Brain pericyte (primary cell): ENCODE measurements around the gene ERBB3.
A peak's percentile ranks its signal among the peaks of the same experiment; 100 is the strongest.

ENCODE experiments used
- DNase-seq: peaks from one replicate; pipeline ENCODE4 v3.0.0-alpha.2; 2012; ENCODE audit warnings: low read depth, low spot score

ERBB3 gene

DNA sequence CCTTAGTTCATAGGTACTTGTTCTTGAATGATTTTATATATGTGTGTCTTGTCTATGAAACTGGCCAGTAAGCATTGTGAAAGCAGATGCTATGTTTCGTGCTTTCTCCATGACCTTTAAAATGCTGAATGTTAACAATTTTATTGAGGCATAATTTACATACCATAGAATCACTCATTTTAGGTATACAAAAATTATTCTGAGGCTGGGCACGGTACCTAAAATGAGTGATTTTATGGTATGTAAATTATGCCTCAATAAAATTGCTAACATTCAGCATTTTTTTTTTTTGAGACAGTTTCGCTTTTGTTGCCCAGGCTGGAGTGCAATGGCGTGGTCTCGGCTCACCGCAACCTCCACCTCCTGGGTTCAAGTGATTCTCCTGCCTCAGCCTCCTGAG lies 54.9 kb downstream of the ERBB3 start:
- DNase-seq = no peak

DNA sequence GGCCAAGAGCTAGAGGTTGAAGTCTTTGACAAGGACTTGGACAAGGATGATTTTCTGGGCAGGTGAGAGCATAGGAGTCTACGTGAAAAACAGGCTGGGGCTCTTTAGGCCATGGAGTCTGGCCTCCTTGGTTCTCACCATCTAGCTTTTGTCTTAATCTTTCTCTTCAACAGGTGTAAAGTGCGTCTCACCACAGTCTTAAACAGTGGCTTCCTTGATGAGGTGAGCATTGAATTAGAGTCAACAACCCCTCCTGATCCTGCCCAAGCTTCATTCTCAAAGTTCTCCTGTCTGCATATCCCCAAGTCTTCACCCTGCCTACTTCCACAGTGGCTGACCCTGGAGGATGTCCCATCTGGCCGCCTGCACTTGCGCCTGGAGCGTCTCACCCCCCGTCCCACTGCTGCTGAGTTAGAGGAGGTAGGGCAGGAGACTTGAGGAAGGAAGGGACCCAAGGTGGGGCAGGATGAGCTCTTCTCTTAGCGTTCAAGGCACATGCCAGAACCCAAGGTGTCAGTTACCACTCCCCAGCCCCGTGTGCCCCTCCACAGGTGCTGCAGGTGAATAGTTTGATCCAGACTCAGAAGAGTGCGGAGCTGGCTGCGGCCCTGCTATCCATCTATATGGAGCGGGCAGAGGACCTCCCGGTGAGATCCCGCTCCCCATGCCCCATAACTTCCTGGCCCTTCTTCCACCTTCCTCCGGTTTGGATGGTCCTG lies 58.0 kb downstream of the ERBB3 start:
- no peak for DNase-seq

DNA sequence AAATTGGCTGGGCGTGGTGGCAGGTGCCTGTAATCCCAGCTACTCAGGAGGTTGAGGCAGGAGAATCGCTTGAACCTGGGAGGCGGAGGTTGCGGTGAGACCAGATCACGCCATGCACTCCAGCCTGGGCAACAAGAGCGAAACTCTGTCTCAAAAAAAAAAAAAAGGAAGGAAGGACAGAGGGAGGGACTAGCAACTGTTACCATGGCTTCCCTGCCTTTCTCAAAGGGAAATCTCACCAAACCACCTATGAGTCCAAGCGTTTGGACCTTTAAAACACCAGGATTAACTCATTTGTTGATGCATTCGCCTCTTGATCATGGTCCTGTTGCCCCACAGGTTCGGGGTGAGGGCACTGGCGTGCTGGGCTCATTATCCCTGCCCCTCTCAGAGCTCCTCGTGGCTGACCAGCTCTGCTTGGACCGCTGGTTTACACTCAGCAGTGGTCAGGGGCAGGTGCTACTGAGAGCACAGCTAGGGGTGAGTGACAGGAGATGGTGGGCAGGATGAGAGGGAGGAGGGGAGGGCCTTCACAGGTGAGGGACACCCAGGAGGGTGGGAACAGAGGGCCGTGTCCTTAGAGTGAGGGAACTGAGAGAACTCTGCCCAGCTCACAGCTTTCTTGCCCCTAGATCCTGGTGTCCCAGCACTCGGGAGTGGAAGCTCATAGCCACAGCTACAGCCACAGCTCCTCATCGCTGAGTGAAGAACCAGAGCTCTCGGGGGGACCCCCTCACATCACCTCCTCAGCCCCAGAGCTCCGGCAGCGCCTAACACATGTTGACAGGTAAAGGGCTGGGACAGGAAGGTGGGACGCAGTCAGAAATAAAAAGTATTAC lies 62.2 kb downstream of the ERBB3 start:
- DNase-seq = no peak

DNA sequence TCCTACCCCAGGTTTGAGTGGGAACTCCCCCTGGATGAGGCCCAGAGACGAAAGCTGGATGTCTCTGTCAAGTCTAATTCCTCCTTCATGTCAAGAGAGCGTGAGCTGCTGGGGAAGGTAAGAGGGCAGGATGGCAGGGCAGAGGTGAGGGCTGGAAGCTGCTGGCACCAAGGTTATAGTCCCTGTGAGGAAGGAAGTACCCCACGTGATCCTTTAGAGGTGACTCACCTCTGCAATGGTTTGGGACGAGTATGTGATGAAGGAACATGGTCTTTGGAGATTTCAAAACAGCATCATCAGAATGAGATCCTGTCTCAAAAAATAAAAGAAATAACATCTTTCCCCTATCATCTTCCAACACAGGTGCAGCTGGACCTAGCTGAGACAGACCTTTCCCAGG lies 63.3 kb downstream of the ERBB3 start:
- DNase-seq = no peak

DNA sequence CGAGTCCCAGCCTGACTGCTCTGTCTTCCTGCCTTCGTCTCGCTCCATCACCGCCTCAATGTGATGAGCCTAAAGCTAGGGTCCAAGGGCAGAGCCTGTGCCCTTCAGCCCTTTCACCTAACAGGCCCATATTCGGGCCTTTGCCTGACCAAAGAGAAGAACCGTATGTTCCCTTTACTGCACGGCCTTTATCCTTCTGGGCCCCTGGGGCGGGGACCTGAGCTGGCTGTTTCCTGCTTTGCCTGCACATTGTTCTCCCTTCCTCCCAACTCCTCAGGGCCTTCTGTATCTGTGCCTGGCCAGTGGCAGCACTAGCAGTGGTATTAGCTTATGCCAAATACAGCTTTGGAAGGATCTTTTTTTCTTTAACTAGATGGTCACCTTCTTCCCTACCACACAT lies 63.9 kb downstream of the ERBB3 start:
- DNase-seq = no peak

DNA sequence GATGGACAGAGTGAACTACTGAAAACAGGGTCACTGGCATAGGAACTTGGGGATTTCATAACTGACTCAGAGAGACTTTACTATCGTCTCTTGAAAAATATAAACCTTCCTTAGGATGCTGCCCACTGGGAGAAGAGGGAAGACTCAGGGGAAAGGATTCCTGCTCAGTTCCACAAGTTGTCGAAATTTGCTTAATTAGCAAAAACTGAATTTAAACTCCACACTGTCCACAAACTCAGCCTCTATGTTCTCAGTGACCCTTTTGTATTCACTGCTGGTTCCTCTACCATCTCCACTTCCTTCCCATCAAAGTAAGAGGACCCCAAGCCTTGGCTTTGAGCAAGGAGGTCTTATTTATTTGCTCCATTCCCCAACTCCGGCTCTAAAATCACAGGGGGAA lies 65.3 kb downstream of the ERBB3 start:
- DNase-seq = no peak

DNA sequence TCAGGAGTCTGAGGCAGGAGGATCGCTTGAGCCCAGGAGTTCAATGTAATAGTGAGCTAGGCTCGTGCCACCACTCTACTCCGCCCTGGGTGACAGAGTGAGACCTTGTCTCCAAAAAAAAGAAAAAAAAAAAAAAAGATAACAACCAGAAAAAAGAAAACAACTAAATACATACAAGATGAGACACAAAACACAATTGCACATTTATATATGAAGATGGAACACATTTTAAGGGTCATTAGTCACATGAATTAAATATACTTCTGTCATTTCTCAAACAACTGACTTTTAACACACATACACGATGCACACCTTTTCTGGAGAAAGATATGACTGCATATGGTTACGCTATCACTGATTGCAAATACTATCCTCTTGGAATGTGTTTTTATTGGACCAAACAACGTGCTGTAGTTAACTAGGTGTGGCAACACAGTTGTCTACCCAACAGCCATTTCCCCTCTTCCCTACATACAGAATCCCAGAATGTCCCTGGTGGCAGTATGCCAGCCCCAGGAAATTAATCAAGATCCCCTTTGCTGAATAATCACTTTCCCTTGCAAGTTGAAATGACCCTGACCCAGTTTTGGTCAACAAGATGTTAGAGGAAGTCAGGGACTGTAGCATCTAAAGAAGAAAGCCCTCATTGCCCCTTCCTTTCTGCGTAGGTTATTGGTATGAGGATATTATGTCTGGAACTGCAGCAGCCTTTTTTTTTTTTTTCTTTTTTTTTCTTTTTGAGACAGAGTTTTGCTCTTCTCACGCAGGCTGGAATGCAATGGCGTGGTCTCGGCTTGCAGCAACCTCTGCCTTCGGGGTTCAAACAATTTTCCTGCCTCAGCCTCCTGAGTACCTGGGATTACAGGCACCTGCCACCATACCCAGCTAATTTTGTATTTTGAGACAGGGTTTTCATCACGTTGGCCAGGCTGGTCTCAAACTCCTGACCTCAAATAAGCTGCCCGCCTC lies 66.8 kb downstream of the ERBB3 start:
- no peak for DNase-seq

DNA sequence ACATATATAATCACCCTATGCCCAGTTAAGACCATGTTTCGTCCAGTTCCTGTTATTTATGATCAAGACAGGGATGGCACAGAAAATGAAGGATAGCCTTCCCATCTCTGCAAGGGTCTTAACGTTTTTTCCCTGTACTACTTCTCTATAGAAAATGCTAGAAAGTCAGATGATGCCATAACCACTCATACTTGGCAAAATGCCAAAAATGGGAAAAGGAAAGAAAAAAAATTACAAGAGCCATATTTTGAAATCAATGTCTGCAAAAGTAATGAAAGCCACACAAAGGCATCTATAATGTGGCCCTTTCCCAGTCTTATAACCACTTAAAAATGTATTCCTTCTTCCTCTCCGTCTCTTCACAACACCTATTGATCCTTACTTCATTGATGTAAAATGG lies 70.6 kb downstream of the ERBB3 start:
- no peak for DNase-seq

DNA sequence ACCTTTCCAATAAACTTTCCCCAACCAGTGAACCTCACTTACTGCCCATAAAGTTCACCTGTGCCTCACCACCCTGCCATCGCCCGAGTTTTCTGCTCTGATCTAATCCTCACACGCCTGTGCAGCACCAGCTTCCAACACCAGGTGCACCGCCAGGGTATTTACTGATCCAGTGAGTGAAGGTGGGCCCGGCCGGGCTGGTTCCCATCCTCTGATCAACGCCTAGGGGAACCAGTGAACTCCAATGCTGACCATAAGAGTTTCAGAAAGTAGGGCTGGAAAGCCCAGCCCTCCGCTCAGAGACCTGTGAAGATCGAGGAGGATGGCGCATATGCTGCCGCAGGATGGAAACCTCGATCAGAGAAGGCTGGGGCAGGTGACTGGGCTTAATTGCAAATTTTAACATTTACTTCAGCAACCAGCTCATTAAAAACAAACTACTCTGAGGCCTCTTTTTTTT lies 71.7 kb downstream of the ERBB3 start:
- no peak for DNase-seq

DNA sequence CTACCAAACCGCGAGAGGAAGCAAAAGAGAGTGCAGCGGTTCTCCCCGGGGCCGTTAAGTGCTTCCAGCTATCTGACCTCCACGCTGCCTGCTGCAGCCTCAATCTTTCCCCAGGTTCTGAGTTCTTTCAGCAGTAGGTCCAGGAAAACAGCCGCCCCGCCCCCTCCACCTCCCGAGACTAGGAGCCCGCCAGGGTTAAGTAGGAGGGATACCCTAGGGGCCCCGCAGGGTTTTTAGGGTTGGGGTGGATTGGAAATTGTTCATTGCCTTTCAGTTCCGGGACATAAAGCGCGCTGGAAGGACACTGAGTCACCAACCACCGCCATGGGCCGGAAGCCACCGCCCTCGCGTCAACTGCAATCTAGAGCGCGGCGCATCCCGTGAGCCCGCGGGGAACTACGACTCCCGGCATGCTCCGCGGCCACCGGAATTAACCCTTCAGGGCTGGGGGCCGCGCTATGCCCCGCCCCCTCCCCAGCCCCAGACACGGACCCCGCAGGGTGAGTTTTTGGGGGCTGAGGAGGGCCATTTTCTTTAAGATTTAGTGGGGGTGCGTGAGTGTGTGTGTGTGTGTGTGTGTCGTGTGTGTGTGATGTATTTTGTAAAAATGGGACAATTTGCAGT lies 72.3 kb downstream of the ERBB3 start, which contains the start of gene MYL6B:
TSS of gene MYL6B (plus strand) at position 456 of the 624 bp plus-strand sequence. CDS start 1,332 bp downstream, outside the sequence.
- peak; percentile 67 for DNase-seq
